VCaP (cell line): ENCODE measurements around the gene TMEM256.

Experiments
- H3K27ac ChIP-seq: fragments of 450-650 bp; 2 replicates; pipeline ENCODE4 v1.5.1; 2017
- CTCF ChIP-seq: fragments of 450-650 bp; conservative IDR thresholded peaks from 2 replicates; pipeline ENCODE4 v1.5.1; 2017; ENCODE audit warnings: mild to moderate bottlenecking, moderate library complexity

TMEM256 gene

GRCh38 chr17:7406235-7406825 is 2.4 kb upstream of the TMEM256 start:
- TF ChIP-seq CTCF = no peak
- no peak overlapping the region for H3K27ac ChIP-seq

- peak overlapping the region; percentile 63; the same call in 1 of the 2 replicates for H3K27ac ChIP-seq
- TF ChIP-seq CTCF = no peak
These were observed 1.7 kb upstream of the TMEM256 start for GRCh38 chr17:7405350-7406234.

GRCh38 chr17:7404737-7405349 is 946 bp upstream of the TMEM256 start:
- TF ChIP-seq CTCF = no peak
- H3K27ac ChIP-seq = peak overlapping the region; percentile 63; the same call in 1 of the 2 replicates

GRCh38 chr17:7403727-7403976 is 245 bp downstream of the TMEM256 start:
- H3K27ac ChIP-seq = peak overlapping the region; percentile 73
- TF ChIP-seq CTCF = no peak

GRCh38 chr17:7403043-7403726 is 712 bp downstream of the TMEM256 start:
- H3K27ac ChIP-seq = peak overlapping the region; percentile 73
- TF ChIP-seq CTCF = no peak

- no peak overlapping the region for H3K27ac ChIP-seq
- TF ChIP-seq CTCF = no peak
These were observed 5.3 kb downstream of the TMEM256 start for GRCh38 chr17:7398612-7399011.

- TF ChIP-seq CTCF = no peak
- H3K27ac ChIP-seq = no peak overlapping the region
These were observed 7.8 kb downstream of the TMEM256 start for GRCh38 chr17:7396147-7396546.
